ENCODE measurements around the gene KLHL13.

DNA sequence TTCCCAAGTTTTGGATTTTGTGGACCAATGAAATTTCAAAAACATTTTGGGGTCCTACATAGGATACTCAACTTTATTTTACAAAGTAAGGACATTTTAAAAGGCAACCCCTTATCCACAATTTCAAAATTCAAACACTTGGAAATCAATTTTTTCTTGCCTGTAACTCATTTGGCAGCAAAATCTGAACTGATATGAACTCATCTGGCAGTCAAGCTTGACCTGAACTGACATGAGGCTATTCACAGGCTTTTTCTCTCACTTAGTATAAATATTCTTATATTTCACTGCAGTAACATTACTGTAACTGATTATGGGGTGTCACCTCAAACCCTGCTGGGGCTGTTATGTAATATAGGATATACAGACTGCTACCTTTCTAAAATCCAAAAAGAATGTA is 116.1 kb downstream of the KLHL13 start:
- TF ChIP-seq, protein P1, sequence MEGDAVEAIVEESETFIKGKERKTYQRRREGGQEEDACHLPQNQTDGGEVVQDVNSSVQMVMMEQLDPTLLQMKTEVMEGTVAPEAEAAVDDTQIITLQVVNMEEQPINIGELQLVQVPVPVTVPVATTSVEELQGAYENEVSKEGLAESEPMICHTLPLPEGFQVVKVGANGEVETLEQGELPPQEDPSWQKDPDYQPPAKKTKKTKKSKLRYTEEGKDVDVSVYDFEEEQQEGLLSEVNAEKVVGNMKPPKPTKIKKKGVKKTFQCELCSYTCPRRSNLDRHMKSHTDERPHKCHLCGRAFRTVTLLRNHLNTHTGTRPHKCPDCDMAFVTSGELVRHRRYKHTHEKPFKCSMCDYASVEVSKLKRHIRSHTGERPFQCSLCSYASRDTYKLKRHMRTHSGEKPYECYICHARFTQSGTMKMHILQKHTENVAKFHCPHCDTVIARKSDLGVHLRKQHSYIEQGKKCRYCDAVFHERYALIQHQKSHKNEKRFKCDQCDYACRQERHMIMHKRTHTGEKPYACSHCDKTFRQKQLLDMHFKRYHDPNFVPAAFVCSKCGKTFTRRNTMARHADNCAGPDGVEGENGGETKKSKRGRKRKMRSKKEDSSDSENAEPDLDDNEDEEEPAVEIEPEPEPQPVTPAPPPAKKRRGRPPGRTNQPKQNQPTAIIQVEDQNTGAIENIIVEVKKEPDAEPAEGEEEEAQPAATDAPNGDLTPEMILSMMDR (IDR thresholded peaks at IDR 0.05; ENCODE audit: borderline replicate concordance, extremely low read depth, low read length, poor library complexity, severe bottlenecking), result no peak
- TF ChIP-seq EZH2 (IDR thresholded peaks at IDR 0.05; ENCODE audit: borderline replicate concordance, low read depth, low read length, severe bottlenecking), result no peak

Measured in DND-41 (cell line).